HG02571 (cell line): ENCODE results near the gene CCR5.

ENCODE experiments used
- ATAC-seq: cut with Tn5 transposase; IDR thresholded peaks from one replicate; pipeline ENCODE4 v1.9.1; 2021; ENCODE audit warnings: mild to moderate bottlenecking, moderate library complexity; ENCODE audit not compliant: unreplicated experiment

Gene CCR5

GRCh38 chr3:46358466-46358865, 12.3 kb upstream of the CCR5 start:
- ATAC-seq = no peak

GRCh38 chr3:46359733-46360493, 10.8 kb upstream of the CCR5 start:
- no peak for ATAC-seq

- ATAC-seq = no peak
These were observed 9.8 kb upstream of the CCR5 start for GRCh38 chr3:46360907-46361306.

- no peak for ATAC-seq
These were observed 9.1 kb upstream of the CCR5 start for GRCh38 chr3:46361408-46362283.

- ATAC-seq = no peak
These were observed 5.7 kb upstream of the CCR5 start for GRCh38 chr3:46365041-46365440.

GRCh38 chr3:46365737-46366524, 4.8 kb upstream of the CCR5 start:
- ATAC-seq = no peak

- ATAC-seq = no peak
These were observed 2.9 kb upstream of the CCR5 start for GRCh38 chr3:46367811-46368210.

- ATAC-seq = peak; percentile 56
These were observed 2.2 kb upstream of the CCR5 start for GRCh38 chr3:46368569-46368968.

GRCh38 chr3:46369151-46369550, 1.6 kb upstream of the CCR5 start:
- ATAC-seq = no peak

- ATAC-seq = peak; percentile 54
These were observed 1.0 kb upstream of the CCR5 start for GRCh38 chr3:46369675-46370132.

- ATAC-seq = no peak
These were observed 984 bp downstream of the CCR5 start for GRCh38 chr3:46371519-46372340.

- ATAC-seq = no peak
These were observed 2.0 kb downstream of the CCR5 start for GRCh38 chr3:46372492-46373359.

- ATAC-seq = no peak
These were observed 4.0 kb downstream of the CCR5 start for GRCh38 chr3:46374755-46375154.

- no peak for ATAC-seq
These were observed 4.5 kb downstream of the CCR5 start for GRCh38 chr3:46375218-46375617.

- ATAC-seq = no peak
These were observed 5.1 kb downstream of the CCR5 start for GRCh38 chr3:46375814-46376213.

GRCh38 chr3:46378426-46378942, 7.7 kb downstream of the CCR5 start:
- no peak for ATAC-seq

- no peak for ATAC-seq
These were observed 9.9 kb downstream of the CCR5 start for GRCh38 chr3:46380471-46381221.

GRCh38 chr3:46381625-46382024, 10.9 kb downstream of the CCR5 start:
- ATAC-seq = no peak
